Endothelial cell (in vitro differentiated cells): Measurements from ENCODE around the gene MADD. TPM values are rescaled to one million over a fixed set of nuclear protein-coding genes. Genes with fewer than 3 reads are reported as not detected.

ENCODE experiments used
- DNase-seq: peaks from one replicate; pipeline ENCODE4 v3.0.0; 2021; ENCODE audit warnings: low spot score
- H3K27ac Mint-ChIP-seq: one replicate; pipeline ENCODE4 v1.8.0; 2021; ENCODE audit warnings: mixed read lengths, inconsistent platforms; ENCODE audit not compliant: unreplicated experiment
- H3K27me3 Mint-ChIP-seq: one replicate; pipeline ENCODE4 v1.8.0; 2021; ENCODE audit warnings: mild to moderate bottlenecking, moderate library complexity, mixed read lengths, inconsistent platforms; ENCODE audit not compliant: unreplicated experiment
- H3K36me3 Mint-ChIP-seq: one replicate; pipeline ENCODE4 v1.8.0; 2021; ENCODE audit warnings: mild to moderate bottlenecking, low read depth, mixed read lengths, inconsistent platforms; ENCODE audit not compliant: unreplicated experiment
- H3K4me1 Mint-ChIP-seq: one replicate; pipeline ENCODE4 v1.8.0; 2021; ENCODE audit warnings: mild to moderate bottlenecking, mixed read lengths, inconsistent platforms; ENCODE audit not compliant: unreplicated experiment
- H3K4me3 Mint-ChIP-seq: one replicate; pipeline ENCODE4 v1.8.0; 2021; ENCODE audit warnings: mild to moderate bottlenecking, mixed read lengths, inconsistent platforms; ENCODE audit not compliant: unreplicated experiment
- H3K9me3 Mint-ChIP-seq: one replicate; pipeline ENCODE4 v1.8.0; 2021; ENCODE audit warnings: mixed read lengths, inconsistent platforms; ENCODE audit not compliant: unreplicated experiment
- total RNA-seq: library from RNA; stranded (reverse); fragmentation: NEBNext Ultra II Directional; extraction: Animal tissue kit (Norgen Biotek cat#: 25700); gene quantifications from one replicate; pipeline ENCODE4 v1.2.1, GENCODE V29; 2021; ENCODE audit not compliant: unreplicated experiment
- TF ChIP-seq, protein P1 (sequence below): fragments of 200-600 bp; sonication (generic); IDR thresholded peaks from one replicate; pipeline ENCODE4 v1.5.0; 2021; ENCODE audit warnings: antibody characterized with exemption; ENCODE audit not compliant: unreplicated experiment

The MADD gene
- total RNA-seq, 1 donor from 2014 or later, result 61.2 TPM

DNA sequence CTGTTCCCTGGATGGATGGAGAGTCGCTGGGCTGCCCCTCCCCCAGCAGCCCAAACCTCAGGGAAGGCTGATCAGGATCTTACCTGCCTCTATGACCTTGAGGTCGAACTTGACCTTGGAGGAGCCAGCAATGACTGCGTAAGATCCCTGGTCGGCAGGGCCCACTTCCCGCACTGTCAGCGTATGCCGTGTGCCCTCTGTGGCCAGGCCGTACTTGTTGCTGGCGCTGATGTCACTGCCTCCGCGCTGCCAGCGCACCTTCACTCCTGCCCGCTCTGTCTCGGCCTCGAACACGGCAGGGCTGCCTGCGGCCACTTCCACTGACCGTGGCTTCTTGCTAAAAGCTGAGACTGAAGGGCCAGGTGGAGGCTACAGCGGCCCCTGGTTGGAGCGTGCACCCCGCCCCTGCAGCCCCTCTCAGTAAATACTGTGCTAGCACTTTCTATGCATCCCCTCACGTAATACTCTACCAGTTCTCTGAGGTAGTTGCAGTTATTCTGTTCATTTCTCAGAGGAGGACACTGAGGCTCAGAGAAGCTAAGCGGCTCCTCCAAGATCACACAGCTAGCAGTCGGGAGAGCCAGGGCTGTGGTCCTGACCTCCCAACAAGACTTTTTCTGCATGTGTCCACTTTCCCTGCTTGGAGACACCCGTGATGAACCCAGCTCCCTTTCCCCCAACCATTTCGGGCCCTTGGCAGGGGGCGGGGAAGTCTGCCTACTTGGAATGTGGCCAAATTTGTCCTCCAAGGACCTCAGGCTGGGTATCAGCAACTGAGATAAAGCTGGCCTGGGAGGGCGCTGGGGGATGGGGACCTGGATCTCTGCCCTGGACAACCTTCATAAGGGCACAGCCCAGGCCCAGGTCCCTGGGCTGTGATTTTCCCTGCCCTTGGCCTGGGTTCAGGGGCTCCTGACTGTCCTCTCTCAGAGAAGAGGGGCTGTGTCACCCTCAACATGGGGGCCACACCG is 81.5 kb downstream of the MADD start:
- H3K9me3 Mint-ChIP-seq, result no peaks in the 10 kb centered on the region
- no peak overlapping the region for H3K4me3 Mint-ChIP-seq
- peaks cover 8% of the 10 kb centered on the region for H3K27me3 Mint-ChIP-seq
- TF ChIP-seq, protein P1, sequence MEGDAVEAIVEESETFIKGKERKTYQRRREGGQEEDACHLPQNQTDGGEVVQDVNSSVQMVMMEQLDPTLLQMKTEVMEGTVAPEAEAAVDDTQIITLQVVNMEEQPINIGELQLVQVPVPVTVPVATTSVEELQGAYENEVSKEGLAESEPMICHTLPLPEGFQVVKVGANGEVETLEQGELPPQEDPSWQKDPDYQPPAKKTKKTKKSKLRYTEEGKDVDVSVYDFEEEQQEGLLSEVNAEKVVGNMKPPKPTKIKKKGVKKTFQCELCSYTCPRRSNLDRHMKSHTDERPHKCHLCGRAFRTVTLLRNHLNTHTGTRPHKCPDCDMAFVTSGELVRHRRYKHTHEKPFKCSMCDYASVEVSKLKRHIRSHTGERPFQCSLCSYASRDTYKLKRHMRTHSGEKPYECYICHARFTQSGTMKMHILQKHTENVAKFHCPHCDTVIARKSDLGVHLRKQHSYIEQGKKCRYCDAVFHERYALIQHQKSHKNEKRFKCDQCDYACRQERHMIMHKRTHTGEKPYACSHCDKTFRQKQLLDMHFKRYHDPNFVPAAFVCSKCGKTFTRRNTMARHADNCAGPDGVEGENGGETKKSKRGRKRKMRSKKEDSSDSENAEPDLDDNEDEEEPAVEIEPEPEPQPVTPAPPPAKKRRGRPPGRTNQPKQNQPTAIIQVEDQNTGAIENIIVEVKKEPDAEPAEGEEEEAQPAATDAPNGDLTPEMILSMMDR, result no peak
- H3K4me1 Mint-ChIP-seq, result peaks cover 3% of the 10 kb centered on the region
- H3K36me3 Mint-ChIP-seq, result peaks cover 5% of the 10 kb centered on the region
- H3K27ac Mint-ChIP-seq, result no peak overlapping the region
- DNase-seq, result no peak

DNA sequence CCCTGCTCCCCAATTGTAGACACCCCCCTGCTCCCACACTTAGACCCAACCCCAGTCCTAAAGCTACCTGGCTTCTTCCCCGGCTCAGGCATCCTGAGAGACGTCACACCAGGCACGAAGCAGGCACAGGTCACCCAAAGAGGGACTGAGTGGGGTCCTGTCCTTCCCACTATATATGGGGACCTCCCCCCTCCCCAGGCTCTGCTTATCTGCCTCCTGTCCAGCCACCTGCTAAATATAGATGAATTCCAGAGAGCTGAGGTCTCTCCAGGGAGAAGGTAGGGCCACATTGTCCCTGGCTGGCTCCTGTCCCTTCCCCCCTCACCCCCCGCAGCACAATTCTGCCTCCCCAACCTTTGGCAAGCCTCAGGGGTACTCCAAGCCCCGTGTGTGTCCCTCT is 82.6 kb downstream of the MADD start, which contains the start of gene MYBPC3:
Gene MYBPC3 (minus strand): TSS at position 147 of the 400 bp plus-strand sequence. CDS start 55 bp downstream, at position 92.
- no peaks in the 10 kb centered on the region for H3K9me3 Mint-ChIP-seq
- TF ChIP-seq, protein P1, result no peak
- no peak within 1 kb of the TSS for H3K27ac Mint-ChIP-seq
- no peak within 1 kb of the TSS for H3K4me3 Mint-ChIP-seq
- H3K36me3 Mint-ChIP-seq, result peaks cover 5% of the 10 kb centered on the region
- peaks cover 3% of the 10 kb centered on the region for H3K4me1 Mint-ChIP-seq
- no peak for DNase-seq
- peaks cover 8% of the 10 kb centered on the region for H3K27me3 Mint-ChIP-seq

DNA sequence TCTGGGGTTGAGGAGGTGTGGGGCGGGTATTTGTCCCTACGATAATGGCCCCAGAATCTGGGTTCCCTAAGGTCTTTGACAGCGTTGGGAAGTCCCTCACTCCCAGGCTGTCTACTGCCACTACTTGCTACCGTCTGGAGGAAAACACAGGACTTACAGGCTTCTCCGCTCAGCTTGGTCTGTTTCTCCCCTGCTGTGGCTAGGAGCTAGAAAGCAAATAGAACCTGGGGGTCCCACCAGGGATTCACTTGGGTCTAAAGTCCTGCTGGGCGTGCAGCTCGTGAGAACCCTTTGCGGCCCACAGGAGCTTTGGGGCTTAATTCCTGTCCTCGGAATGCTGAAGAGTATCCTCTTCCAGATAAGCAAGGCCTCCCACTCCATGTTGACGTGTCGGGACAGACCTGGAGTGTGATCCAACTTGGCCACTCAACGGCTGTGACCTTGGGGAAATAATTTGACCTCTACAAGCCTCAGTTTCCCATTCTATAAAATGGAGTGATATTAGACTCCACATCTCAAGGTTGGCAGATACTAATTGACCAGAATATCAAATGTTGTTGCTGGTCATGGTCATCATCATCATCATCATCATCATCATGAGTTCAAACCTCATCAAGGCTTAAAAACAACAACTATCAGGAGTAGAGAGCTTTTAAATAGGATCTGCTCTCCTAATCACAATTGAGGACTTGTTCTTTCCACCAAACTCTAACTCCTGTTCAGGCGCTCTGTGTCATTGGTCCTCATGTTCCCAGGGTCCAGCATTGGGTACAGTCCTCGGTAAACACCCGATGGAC is 84.2 kb downstream of the MADD start:
- Mint-ChIP-seq H3K4me3 (peak overlapping the region; percentile 82), H3K27ac (peak overlapping the region; percentile 57), H3K4me1 (peaks cover 3% of the 10 kb centered on the region), H3K9me3 (no peaks in the 10 kb centered on the region), H3K36me3 (peaks cover 5% of the 10 kb centered on the region), H3K27me3 (peaks cover 9% of the 10 kb centered on the region)
- TF ChIP-seq, protein P1, result no peak
- DNase-seq, result no peak

DNA sequence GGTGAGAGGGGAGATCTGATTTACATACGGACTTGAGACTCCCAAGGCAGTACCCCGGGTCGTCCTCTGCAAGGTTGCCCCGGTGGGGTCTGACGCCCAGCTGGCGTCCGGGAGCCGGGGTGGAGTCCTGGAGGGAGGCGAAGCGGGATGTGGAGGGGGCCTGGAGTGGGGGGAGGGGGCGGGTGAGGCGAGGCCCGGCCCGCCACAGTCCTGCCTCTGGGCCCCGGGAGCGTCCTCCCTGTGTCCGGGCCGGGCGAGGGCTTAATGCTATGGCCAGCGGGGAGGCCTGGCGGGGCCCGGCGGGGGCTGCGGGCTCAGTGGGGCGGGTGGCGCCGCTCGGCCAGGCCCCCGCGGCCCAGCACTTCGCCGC is 85.0 kb downstream of the MADD start:
- peak overlapping the region; percentile 82 for H3K4me3 Mint-ChIP-seq
- H3K27me3 Mint-ChIP-seq, result peaks cover 9% of the 10 kb centered on the region
- TF ChIP-seq, protein P1, result no peak
- peaks cover 8% of the 10 kb centered on the region for H3K4me1 Mint-ChIP-seq
- no peaks in the 10 kb centered on the region for H3K9me3 Mint-ChIP-seq
- peaks cover 5% of the 10 kb centered on the region for H3K36me3 Mint-ChIP-seq
- DNase-seq, result no peak
- H3K27ac Mint-ChIP-seq, result peak overlapping the region; percentile 57
